Duodenal mucosa (tissue), 2 donors: ENCODE measurements around the gene WDR70.
A peak's percentile ranks its signal among the peaks of the same experiment; 100 is the strongest.
"Not testable (repeated sequence)": the region's sequence is repeated elsewhere in the genome, so short reads cannot be mapped to it uniquely, and the experiment has no call there.

Source experiments
- H3K27ac ChIP-seq: one replicate; pipeline ENCODE4 v1.7.0; 2013; ENCODE audit warnings: low read depth, low read length
- H3K27me3 ChIP-seq, 2 donors: one replicate each; pipeline ENCODE4 v1.7.0; 2013; ENCODE audit warnings: low read length in 2 of 2, control low read depth in 1 of 2; ENCODE audit not compliant: insufficient read depth in 2 of 2, control insufficient read depth in 1 of 2
- H3K36me3 ChIP-seq, 2 donors: one replicate each; pipeline ENCODE4 v1.7.0; 2013; ENCODE audit warnings: low read length in 2 of 2, control low read depth in 1 of 2; ENCODE audit not compliant: insufficient read depth in 2 of 2, control insufficient read depth in 1 of 2
- H3K4me1 ChIP-seq, 2 donors: one replicate each; pipeline ENCODE4 v1.7.0; 2013; ENCODE audit warnings: low read length in 2 of 2, control low read depth in 1 of 2; ENCODE audit not compliant: insufficient read depth in 2 of 2, control insufficient read depth in 1 of 2
- H3K4me3 ChIP-seq, 2 donors: one replicate each; pipeline ENCODE4 v1.7.0; 2013; ENCODE audit warnings: low read length in 2 of 2, low read depth in 1 of 2
- H3K9ac ChIP-seq, 2 donors: one replicate each; pipeline ENCODE4 v1.7.0; 2013; ENCODE audit warnings: low read length in 2 of 2, low read depth in 1 of 2
- H3K9me3 ChIP-seq, 2 donors: one replicate each; pipeline ENCODE4 v1.7.0; 2013; ENCODE audit warnings: low read length in 2 of 2, control low read depth in 1 of 2; ENCODE audit not compliant: control insufficient read depth in 1 of 2

WDR70 gene

GRCh38 chr5:37665272-37665671 lies 286.2 kb downstream of the WDR70 start:
- Histone ChIP-seq H3K4me1 (peaks cover 0 to 3% of the 10 kb centered on the region in 2 donors), H3K9me3 (no peaks in the 10 kb centered on the region), H3K9ac (no peak overlapping the region), H3K27ac (no peak overlapping the region), H3K27me3 (no peaks in the 10 kb centered on the region), H3K4me3 (no peak overlapping the region), H3K36me3 (no peaks in the 10 kb centered on the region)

GRCh38 chr5:37665889-37666288 lies 286.8 kb downstream of the WDR70 start:
- Histone ChIP-seq H3K9ac (no peak overlapping the region), H3K4me3 (peak overlapping the region in 1 of 2 donors; percentile 12), H3K36me3 (no peaks in the 10 kb centered on the region), H3K4me1 (peaks cover 0 to 3% of the 10 kb centered on the region in 2 donors), H3K27ac (no peak overlapping the region), H3K9me3 (no peaks in the 10 kb centered on the region), H3K27me3 (no peaks in the 10 kb centered on the region)

DNA sequence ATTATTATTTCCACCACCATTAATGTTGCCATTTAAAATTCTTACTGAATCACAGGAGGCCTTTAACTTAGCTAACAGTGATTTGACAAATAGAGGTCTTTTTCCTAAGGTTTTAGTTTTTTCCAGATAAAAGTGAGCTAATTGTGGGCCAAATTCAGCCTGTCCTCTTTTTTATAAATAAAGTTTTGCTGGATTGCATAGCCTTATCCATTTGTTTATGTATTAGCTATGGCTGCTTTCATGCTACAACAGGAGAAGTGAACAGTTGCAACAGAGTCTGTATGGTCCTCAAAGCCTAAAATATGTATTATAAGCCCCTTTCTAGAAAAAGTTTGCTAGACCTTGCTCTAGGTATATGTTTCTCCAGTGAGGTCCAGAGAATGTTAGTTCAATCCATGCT lies 288.3 kb downstream of the WDR70 start:
- H3K27ac ChIP-seq: no peak overlapping the region
- no peak overlapping the region for H3K9ac ChIP-seq
- H3K4me3 ChIP-seq: no peak overlapping the region
- no peaks in the 10 kb centered on the region for H3K4me1 ChIP-seq
- no peaks in the 10 kb centered on the region for H3K9me3 ChIP-seq
- H3K27me3 ChIP-seq: no peaks in the 10 kb centered on the region
- H3K36me3 ChIP-seq: no peaks in the 10 kb centered on the region

DNA sequence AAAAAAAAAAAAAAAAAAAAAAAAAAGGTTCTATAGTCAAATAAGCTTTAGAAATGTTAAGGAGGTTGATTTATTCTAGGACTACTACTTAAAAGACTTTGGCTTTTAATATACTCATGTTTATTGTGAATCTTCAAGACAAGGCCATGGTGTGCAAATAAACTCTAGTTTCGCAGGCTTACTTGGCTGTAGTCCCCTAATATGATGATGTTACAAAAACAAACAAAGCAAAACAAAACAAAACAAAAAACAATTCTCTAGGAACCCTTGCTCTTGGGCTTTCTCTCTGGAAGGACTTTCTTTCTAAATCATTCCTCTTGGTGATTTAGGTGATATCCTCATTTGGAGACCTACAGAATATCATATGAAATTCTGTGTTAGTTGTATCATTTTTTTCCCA lies 288.7 kb downstream of the WDR70 start:
- Histone ChIP-seq H3K9ac (no peak overlapping the region), H3K27me3 (no peaks in the 10 kb centered on the region), H3K4me1 (no peaks in the 10 kb centered on the region), H3K4me3 (no peak overlapping the region), H3K36me3 (no peaks in the 10 kb centered on the region), H3K27ac (no peak overlapping the region), H3K9me3 (no peaks in the 10 kb centered on the region)

GRCh38 chr5:37668524-37669047 lies 289.5 kb downstream of the WDR70 start:
- Histone ChIP-seq H3K4me1 (no peaks in the 10 kb centered on the region), H3K36me3 (no peaks in the 10 kb centered on the region), H3K4me3 (no peak overlapping the region), H3K27me3 (no peaks in the 10 kb centered on the region), H3K9me3 (no peaks in the 10 kb centered on the region), H3K9ac (no peak overlapping the region), H3K27ac (no peak overlapping the region)

DNA sequence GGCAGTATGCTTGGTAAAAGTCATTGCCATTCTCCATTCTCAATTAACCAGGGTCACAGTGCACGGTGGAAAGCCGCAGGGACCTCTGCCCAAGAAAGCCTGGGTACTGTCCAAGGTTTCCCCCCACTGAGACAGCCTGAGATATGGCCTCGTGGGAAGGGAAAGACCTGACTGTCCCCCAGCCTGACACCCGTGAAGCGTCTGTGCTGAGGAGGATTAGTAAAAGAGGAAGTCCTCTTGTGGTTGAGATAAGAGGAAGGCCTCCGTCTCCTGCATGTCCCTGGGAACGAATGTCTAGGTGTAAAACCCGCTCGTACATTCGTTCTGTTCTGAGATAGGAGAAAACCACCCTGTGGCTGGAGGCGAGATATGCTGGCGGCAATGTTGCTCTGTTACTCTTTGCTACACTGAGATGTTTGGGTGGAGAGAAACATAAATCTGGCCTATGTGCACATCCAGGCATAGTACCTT lies 293.0 kb downstream of the WDR70 start:
- not testable (repeated sequence) for H3K27me3 ChIP-seq, H3K27ac ChIP-seq

GRCh38 chr5:37674361-37674760 lies 295.2 kb downstream of the WDR70 start:
- H3K27me3 ChIP-seq, H3K4me3 ChIP-seq, H3K9me3 ChIP-seq, H3K4me1 ChIP-seq, H3K36me3 ChIP-seq, H3K27ac ChIP-seq, H3K9ac ChIP-seq: not testable (repeated sequence)

More for the DNA sequence above, 293.0 kb downstream of the WDR70 start:
- not testable (repeated sequence) for H3K4me3 ChIP-seq, H3K9ac ChIP-seq, H3K4me1 ChIP-seq, H3K36me3 ChIP-seq, H3K9me3 ChIP-seq

GRCh38 chr5:37679326-37679725 lies 300.2 kb downstream of the WDR70 start:
- H3K4me3 ChIP-seq: not testable (repeated sequence)

GRCh38 chr5:37679903-37680302 lies 300.8 kb downstream of the WDR70 start:
- not testable (repeated sequence) for H3K4me3 ChIP-seq, H3K27ac ChIP-seq, H3K36me3 ChIP-seq, H3K4me1 ChIP-seq, H3K9me3 ChIP-seq, H3K27me3 ChIP-seq, H3K9ac ChIP-seq

More at GRCh38 chr5:37679326-37679725, 300.2 kb downstream of the WDR70 start:
- H3K9me3 ChIP-seq, H3K36me3 ChIP-seq, H3K27ac ChIP-seq, H3K9ac ChIP-seq, H3K4me1 ChIP-seq, H3K27me3 ChIP-seq: not testable (repeated sequence)

GRCh38 chr5:37683072-37683471 lies 304.0 kb downstream of the WDR70 start:
- Histone ChIP-seq H3K9ac (no peak overlapping the region), H3K27me3 (no peaks in the 10 kb centered on the region), H3K4me3 (no peak overlapping the region), H3K27ac (no peak overlapping the region), H3K36me3 (no peaks in the 10 kb centered on the region), H3K4me1 (no peaks in the 10 kb centered on the region), H3K9me3 (peaks cover 0 to 6% of the 10 kb centered on the region in 2 donors)

DNA sequence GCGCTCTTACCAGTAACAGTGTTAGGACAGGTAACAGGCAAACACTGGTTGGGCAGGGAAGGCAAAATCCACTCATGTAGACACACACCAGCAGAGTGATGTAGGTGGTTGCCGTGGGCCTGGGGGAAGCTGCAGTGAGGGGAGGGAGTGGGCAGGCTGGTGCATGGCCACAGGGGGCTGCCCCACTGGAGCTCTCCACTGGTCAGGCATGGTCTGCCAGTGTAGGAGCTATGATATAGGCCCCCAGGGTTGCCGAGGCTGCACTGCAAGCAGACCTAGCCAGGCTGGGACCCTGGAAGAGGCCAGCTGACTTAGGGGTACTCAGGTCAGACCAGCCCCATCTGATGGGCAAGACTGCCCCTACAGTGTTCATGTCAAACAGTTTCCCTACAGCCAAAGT lies 306.1 kb downstream of the WDR70 start:
- no peaks in the 10 kb centered on the region for H3K27me3 ChIP-seq
- H3K36me3 ChIP-seq: no peaks in the 10 kb centered on the region
- no peak overlapping the region for H3K27ac ChIP-seq
- no peak overlapping the region for H3K9ac ChIP-seq
- peaks cover 0 to 6% of the 10 kb centered on the region in 2 donors for H3K9me3 ChIP-seq
- H3K4me3 ChIP-seq: no peak overlapping the region
- H3K4me1 ChIP-seq: no peaks in the 10 kb centered on the region
